Stimulated activated CD4-positive, alpha-beta T cell treated with anti-CD3 and anti-CD28 coated beads, Interleukin-12 subunit alpha, Interleukin-12 subunit beta, amount 100 ng/mL, for 4 hours (primary cell): ENCODE measurements around the gene C1orf115.
"Not testable (repeated sequence)": the region's sequence is repeated elsewhere in the genome, so short reads cannot be mapped to it uniquely, and the experiment has no call there.

Experiments
- DNase-seq: peaks from one replicate; pipeline ENCODE4 v3.0.0-alpha.2; 2020

The C1orf115 gene, protein sequence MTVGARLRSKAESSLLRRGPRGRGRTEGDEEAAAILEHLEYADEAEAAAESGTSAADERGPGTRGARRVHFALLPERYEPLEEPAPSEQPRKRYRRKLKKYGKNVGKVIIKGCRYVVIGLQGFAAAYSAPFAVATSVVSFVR

DNA sequence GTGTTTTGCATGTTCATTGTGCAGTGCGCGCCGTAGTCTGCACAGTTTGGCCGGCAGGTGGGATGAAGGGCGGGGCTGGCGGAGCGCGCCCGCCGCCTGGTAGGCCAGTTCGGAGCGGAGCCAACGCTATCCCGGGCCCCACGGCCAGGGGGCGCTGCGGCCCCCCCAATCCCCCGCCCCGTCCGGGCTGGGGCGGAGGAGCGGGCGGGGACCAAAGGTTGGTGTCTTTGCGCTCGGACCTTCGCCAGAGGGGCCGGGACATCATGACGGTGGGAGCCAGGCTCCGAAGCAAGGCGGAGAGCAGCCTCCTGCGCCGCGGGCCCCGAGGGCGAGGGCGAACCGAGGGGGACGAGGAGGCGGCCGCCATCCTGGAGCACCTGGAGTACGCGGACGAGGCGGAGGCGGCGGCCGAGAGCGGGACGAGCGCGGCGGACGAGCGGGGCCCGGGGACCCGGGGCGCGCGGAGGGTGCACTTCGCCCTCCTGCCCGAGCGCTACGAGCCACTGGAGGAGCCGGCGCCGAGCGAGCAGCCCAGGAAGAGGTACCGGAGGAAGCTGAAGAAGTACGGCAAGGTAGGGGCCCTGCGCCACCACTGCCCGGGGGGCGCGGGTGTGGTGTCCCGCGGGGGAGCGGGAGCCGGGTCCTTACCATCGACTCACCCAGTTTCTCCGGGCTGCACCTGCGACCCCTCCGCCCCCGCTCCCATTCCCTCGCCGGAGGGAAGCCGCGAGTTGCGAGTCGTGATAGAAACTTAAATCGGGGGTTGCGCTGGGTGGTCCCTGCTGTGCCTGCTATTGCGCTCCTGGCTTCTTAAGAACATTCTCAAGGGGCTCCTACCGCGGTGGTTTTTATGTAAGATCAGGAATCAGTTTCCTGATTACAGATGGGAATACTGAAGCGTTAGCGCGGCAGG is at the start of gene C1orf115:
Gene C1orf115 (plus strand): TSS at position 224 of the 913 bp plus-strand sequence. CDS start 40 bp downstream, at position 264.
- DNase-seq: peak; percentile 73

GRCh38 chr1:220642285-220642684 is 47.9 kb upstream of the C1orf115 start:
- no peak for DNase-seq

GRCh38 chr1:220652995-220653394 is 37.2 kb upstream of the C1orf115 start:
- DNase-seq: no peak

DNA sequence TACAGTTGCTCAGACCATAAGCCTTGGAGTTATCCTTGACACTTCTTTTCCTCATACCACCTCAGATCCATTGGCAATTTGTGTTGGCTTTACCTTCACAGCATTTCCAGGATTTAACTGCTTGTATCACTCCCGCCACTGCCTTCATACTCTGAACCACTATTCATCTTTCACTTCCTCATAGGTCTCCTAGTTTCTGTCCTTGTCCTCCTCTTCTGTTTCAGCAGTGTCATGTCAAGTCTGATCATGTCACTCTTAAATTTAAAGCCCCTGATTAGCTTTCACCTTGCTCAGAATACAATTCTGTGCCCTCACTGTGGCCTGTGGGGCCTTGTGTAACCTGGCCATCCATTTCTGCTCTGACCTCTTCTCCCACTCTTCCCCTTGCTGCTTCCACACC is 34.7 kb upstream of the C1orf115 start:
- DNase-seq: no peak

GRCh38 chr1:220655961-220656740 is 34.0 kb upstream of the C1orf115 start:
- DNase-seq: no peak

GRCh38 chr1:220666349-220666748 is 23.8 kb upstream of the C1orf115 start:
- DNase-seq: no peak

- no peak for DNase-seq
Observed at GRCh38 chr1:220669005-220669404, 21.2 kb upstream of the C1orf115 start.

- DNase-seq: no peak
Observed at GRCh38 chr1:220670365-220670764, 19.8 kb upstream of the C1orf115 start.

GRCh38 chr1:220673921-220674320 is 16.2 kb upstream of the C1orf115 start:
- DNase-seq: no peak

- no peak for DNase-seq
Observed at GRCh38 chr1:220677251-220677650, 12.9 kb upstream of the C1orf115 start.

DNA sequence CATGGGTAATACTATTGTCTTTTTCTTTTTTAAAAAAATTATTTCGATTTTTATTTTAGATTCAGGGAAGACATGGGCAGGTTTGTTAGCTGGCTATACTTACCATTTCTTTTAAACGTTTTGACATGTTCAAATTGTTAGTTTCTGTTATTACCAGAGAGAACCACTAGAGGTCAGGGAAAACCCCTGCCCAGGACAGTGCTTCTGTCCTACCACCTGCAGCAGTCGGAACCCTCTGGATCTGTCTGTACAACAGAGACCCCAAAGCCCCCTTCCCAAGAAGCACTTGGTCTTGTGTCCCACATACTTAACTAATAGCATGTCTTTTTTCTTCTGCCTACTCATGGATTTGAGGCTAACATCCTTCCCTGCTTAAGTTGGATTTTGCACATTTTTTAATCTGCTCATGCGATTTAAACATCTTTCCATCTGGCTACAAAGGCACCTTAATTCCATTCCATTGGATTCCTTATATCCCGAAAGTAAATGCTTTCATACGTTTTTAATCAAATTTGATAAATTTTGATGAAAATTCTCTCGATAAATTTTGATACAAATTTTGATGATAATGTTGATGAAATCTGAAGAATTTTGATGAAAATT is 10.0 kb upstream of the C1orf115 start:
- no peak for DNase-seq

- no peak for DNase-seq
Observed at GRCh38 chr1:220681220-220681880, 8.8 kb upstream of the C1orf115 start.

- no peak for DNase-seq
Observed at GRCh38 chr1:220682901-220683576, 7.1 kb upstream of the C1orf115 start.

- DNase-seq: not testable (repeated sequence)
Observed at GRCh38 chr1:220683716-220684115, 6.4 kb upstream of the C1orf115 start.

DNA sequence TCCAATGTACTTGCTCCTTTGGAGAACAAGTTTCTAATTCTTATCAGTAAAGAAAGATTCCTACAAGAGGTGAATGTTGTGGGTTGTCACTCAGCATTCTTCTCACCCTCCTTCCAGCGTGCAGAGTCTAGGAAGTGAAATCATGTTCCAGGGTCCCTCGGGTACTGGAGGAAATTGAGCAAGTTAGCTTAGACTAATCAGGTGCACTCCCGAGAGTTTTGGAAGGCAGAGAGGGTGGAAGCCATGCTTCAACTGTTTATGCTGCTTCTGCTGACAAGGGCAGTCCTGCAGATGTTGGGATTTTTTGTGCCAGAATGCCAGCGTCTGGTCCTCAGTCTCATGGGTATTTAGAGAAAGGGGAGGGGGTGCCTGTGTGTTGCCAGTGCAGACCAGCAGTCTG is 5.3 kb upstream of the C1orf115 start:
- no peak for DNase-seq

DNA sequence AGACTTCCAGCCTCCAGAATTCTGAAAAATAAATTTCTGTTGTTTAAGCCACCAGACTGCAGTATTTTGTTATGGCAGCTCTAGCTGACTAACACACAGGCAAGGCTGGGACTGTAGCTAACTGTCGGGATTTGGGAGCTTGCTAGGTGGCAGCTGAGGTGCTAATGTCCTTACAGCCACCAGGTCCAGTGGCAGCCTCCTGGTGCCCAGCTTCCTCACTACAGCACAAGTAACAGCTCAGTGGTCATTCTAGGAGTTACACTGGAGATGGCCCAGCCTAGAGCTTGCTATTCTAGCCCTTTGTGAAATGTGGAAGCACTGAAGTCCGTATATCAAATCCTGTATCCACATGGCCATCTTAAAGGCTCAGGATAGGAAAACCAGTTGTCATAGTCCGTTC is 4.3 kb upstream of the C1orf115 start:
- no peak for DNase-seq

- no peak for DNase-seq
Observed at GRCh38 chr1:220687809-220688208, 2.4 kb upstream of the C1orf115 start.

DNA sequence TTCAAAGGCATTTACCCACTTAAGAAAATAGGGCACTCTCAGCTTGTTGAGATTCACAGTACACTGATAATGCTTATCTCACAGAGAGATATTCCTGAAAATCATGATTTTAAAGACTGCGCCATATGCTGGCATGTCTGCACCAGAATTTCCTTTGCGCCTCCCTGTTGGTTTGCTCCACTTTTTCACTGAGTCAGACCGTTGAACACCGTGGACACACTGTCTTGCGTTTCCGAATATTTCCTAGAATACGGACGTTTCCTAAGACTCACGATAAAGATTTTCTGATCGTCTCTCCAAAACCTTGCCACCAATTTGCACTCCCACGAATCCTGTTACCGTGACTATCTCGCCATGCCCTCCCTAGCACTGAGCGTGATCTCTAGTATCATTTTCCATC is 497 bp upstream of the C1orf115 start:
- DNase-seq: no peak

- no peak for DNase-seq
Observed at GRCh38 chr1:220691053-220691684, 1.0 kb downstream of the C1orf115 start.

DNA sequence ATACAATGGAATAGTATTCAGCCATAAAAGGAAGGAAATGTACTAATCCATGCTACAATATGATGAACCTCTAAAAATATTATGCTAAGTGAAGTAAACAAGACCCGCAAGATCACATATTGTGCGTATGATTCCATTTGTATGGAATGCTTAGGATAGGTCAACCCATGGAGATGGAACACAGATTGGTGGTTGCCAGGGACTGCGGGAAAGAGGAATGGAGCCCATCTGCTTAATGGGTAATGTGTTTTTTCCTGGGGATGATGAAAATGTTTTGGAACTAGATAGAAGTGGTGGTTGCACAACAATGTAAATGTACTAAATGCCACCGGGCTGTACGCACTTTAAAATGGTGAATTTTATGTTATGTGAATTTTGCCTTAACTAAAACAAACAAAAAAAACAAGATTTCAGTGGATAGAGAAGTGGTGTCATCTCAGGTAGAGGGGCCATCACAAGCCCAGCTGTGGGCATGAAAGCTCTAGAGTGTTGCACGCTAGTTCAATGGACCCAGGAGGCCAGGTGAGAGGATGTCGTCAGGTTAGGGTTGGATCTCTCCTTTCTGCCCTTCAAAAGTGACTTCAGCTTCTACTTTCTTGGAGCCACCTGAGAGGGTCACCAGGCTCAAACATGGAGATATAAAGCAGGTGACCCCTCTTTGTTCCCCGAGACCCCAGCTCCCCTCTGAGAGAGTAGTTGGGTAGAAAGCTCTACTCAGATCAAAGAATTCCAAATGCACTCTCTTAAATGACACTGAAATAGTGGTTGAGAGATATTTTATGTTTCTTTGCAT is 2.5 kb downstream of the C1orf115 start:
- no peak for DNase-seq
